ENCODE data around the gene AK8.

DNA sequence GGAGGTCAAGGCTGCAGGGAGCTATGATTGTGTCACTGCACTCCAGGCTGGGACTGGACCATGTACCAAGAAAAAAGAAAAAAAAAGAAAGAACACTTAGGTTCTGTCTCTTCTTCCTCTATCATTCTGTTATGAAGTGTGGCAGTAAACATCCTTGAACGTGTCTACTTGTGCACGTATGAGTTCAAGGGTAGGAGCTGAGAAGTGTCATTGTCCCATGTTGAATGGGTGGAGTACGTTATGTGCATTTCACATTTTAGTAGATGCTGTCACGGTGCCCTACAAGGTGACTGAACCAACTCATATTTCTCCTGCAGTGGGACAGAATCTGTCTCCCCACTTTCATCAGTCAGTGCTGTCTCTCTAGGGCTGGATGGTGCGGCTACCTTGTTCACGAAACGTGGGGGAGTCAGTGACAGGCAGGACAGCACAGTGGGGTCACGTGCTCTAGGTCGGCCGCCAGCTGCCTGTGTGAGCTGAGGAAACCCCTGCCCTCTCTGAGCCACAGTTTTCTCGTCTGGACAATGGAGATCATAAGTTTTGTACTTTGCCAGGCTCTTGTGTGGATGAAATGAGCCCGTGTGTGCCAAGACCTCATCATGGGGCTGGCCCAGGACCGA, 160.6 kb downstream of the AK8 start:
- TF ChIP-seq, protein P1, sequence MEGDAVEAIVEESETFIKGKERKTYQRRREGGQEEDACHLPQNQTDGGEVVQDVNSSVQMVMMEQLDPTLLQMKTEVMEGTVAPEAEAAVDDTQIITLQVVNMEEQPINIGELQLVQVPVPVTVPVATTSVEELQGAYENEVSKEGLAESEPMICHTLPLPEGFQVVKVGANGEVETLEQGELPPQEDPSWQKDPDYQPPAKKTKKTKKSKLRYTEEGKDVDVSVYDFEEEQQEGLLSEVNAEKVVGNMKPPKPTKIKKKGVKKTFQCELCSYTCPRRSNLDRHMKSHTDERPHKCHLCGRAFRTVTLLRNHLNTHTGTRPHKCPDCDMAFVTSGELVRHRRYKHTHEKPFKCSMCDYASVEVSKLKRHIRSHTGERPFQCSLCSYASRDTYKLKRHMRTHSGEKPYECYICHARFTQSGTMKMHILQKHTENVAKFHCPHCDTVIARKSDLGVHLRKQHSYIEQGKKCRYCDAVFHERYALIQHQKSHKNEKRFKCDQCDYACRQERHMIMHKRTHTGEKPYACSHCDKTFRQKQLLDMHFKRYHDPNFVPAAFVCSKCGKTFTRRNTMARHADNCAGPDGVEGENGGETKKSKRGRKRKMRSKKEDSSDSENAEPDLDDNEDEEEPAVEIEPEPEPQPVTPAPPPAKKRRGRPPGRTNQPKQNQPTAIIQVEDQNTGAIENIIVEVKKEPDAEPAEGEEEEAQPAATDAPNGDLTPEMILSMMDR (conservative IDR thresholded peaks at IDR 0.05; ENCODE audit: low read depth, low read length): no peak
- TF ChIP-seq EZH2 (IDR thresholded peaks at IDR 0.05; ENCODE audit: borderline replicate concordance, low read depth, low read length, poor library complexity, severe bottlenecking): no peak
